SK-N-SH treated with all-trans-retinoic acid at 6 μM for 48 hours (cell line): ENCODE data around the gene FIGN.

Experiments
- ARNTL ChIP-seq: fragments of 450-650 bp; formaldehyde crosslinking; IDR thresholded peaks from 2 replicates; pipeline ENCODE4 v1.5.0; 2020; ENCODE audit warnings: low read depth, mild to moderate bottlenecking, moderate library complexity, borderline replicate concordance
- CREB5 ChIP-seq: fragments of 250-450 bp; sonication (Bioruptor Pico); IDR thresholded peaks from 2 replicates; pipeline ENCODE4 v1.5.1; 2020; ENCODE audit warnings: low read depth, mild to moderate bottlenecking, moderate library complexity
- POU6F1 ChIP-seq: fragments of 250-450 bp; sonication (Bioruptor Pico); IDR thresholded peaks from 2 replicates; pipeline ENCODE4 v1.8.0; 2021; ENCODE audit warnings: low read depth, mild to moderate bottlenecking, moderate library complexity, borderline replicate concordance
- SNAI2 ChIP-seq: fragments of 250-450 bp; sonication (Bioruptor Pico); IDR thresholded peaks from 2 replicates; pipeline ENCODE4 v1.5.0; 2020; ENCODE audit warnings: mild to moderate bottlenecking, moderate library complexity
- ZC3H10 ChIP-seq: fragments of 250-450 bp; sonication (Bioruptor Pico); IDR thresholded peaks from 2 replicates; pipeline ENCODE4 v1.5.1; 2021; ENCODE audit warnings: mild to moderate bottlenecking, moderate library complexity
- ZNF8 ChIP-seq: fragments of 450-650 bp; formaldehyde crosslinking; IDR thresholded peaks from 2 replicates; pipeline ENCODE4 v1.5.0; 2020; ENCODE audit warnings: mild to moderate bottlenecking, moderate library complexity

- TF ChIP-seq ZC3H10 (CRISPR knock-in tag) (no peak), SNAI2 (no peak), POU6F1 (CRISPR knock-in tag) (no peak), ZNF8 (CRISPR knock-in tag) (no peak), ARNTL (CRISPR knock-in tag) (no peak), CREB5 (CRISPR knock-in tag) (no peak)
Observed at GRCh38 chr2:163675388-163675787, 60.4 kb downstream of the FIGN start.
